Measurements from ENCODE around the gene ANKRD1.

ANKRD1 gene

GRCh38 chr10:90964781-90965465 lies 44.0 kb upstream of the ANKRD1 start:
- Histone ChIP-seq H2BK120ac (ENCODE audit: low read depth, low read length) (no peak overlapping the region), H3K9ac (ENCODE audit: low read depth, low read length, poor library complexity) (no peak overlapping the region), H2BK15ac (ENCODE audit: low read length) (no peak overlapping the region), H3K27ac (replicated peaks; ENCODE audit: low read length) (no peak overlapping the region), H2BK5ac (ENCODE audit: low read length) (no peak overlapping the region), H4K91ac (ENCODE audit: low read depth, low read length, poor library complexity) (no peak overlapping the region), H3K79me1 (ENCODE audit: low read depth, low read length) (no peaks in the 10 kb centered on the region), H3K9me3 (replicated peaks in 1 of 2; ENCODE audit: control insufficient read depth in 2 of 2, insufficient read depth in 1 of 2, low read depth in 1 of 2, low read length in 2 of 2) (no peaks in the 10 kb centered on the region), H3K4ac (ENCODE audit: low read length) (no peak overlapping the region), H3K4me1 (ENCODE audit: control insufficient read depth in 2 of 2, insufficient read depth in 1 of 2, low read depth in 1 of 2, low read length in 2 of 2) (peaks cover 0 to 6% of the 10 kb centered on the region in 2 donors), H3K4me2 (ENCODE audit: insufficient read depth, low read length, poor library complexity, severe bottlenecking) (no peak overlapping the region), H2AFZ (ENCODE audit: low read length) (no peak overlapping the region), H2BK12ac (ENCODE audit: low read length) (no peak overlapping the region), H3K18ac (ENCODE audit: low read length) (no peak overlapping the region), H3K23ac (ENCODE audit: low read depth, low read length, poor library complexity) (no peak overlapping the region), H3K27me3 (ENCODE audit: control insufficient read depth in 3 of 3, insufficient read depth in 3 of 3, low read depth in 1 of 3, low read length in 3 of 3) (peaks cover 0 to 4% (median 0%) of the 10 kb centered on the region in 3 experiments), H3K36me3 (replicated peaks in 1 of 2; ENCODE audit: control insufficient read depth in 2 of 2, insufficient read depth in 2 of 2, low read length in 2 of 2) (no peaks in the 10 kb centered on the region), H3K14ac (ENCODE audit: low read length) (no peak overlapping the region), H2AK5ac (ENCODE audit: low read depth, low read length) (no peak overlapping the region), H3K4me3 (ENCODE audit: low read length in 2 of 2) (no peak overlapping the region), H4K8ac (ENCODE audit: low read depth, low read length) (no peak overlapping the region)
- no peak for DNase-seq (ENCODE audit: low spot score)
- no CpG with 5 or more reads among the region's 1 CpG for WGBS, 2 donors (ENCODE audit: extremely low coverage in 2 of 2, insufficient read length in 2 of 2, insufficient replicate concordance in 1 of 2)

- no CpG with 5 or more reads among the region's 2 CpGs for WGBS, 2 donors (ENCODE audit: extremely low coverage in 2 of 2, insufficient read length in 2 of 2, insufficient replicate concordance in 1 of 2)
- Histone ChIP-seq H3K4me1 (ENCODE audit: control insufficient read depth in 2 of 2, insufficient read depth in 1 of 2, low read depth in 1 of 2, low read length in 2 of 2) (peaks cover 0 to under 1% of the 10 kb centered on the region in 2 donors), H2AK5ac (ENCODE audit: low read depth, low read length) (no peak overlapping the region)
These were observed 42.4 kb upstream of the ANKRD1 start for GRCh38 chr10:90963331-90963730.

DNA sequence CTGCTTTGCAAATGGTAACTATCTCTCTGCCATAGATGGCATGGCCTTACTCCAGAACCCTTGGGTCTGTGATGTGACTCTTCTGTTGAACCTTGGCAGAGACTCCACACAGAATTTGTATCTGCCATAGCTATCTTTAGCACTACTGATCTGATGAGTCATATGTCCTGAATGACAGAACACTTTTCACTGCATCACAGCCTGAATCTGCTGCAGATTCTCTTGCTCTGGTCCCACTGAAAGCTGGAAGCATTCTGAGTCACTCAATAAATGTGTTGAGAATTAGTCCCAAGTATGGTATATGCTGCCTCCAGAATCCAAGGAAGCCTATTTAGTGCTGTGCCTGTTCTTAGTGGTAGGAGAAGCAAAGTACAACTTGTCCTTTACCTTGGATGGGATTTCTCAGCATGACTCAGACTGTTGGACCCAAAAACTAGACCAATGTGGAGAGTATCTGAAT lies 39.5 kb upstream of the ANKRD1 start:
- Histone ChIP-seq H3K27me3 (ENCODE audit: control insufficient read depth in 3 of 3, insufficient read depth in 3 of 3, low read depth in 1 of 3, low read length in 3 of 3) (peaks cover 0 to 4% (median 0%) of the 10 kb centered on the region in 3 experiments), H3K4me1 (ENCODE audit: control insufficient read depth in 2 of 2, insufficient read depth in 1 of 2, low read depth in 1 of 2, low read length in 2 of 2) (no peaks in the 10 kb centered on the region), H3K9ac (ENCODE audit: low read depth, low read length, poor library complexity) (no peak overlapping the region), H4K8ac (ENCODE audit: low read depth, low read length) (no peak overlapping the region), H2AFZ (ENCODE audit: low read length) (no peak overlapping the region), H2BK5ac (ENCODE audit: low read length) (no peak overlapping the region), H3K4me2 (ENCODE audit: insufficient read depth, low read length, poor library complexity, severe bottlenecking) (no peak overlapping the region), H2BK120ac (ENCODE audit: low read depth, low read length) (no peak overlapping the region), H3K14ac (ENCODE audit: low read length) (no peak overlapping the region), H3K4me3 (ENCODE audit: low read length in 2 of 2) (no peak overlapping the region), H3K9me3 (replicated peaks in 1 of 2; ENCODE audit: control insufficient read depth in 2 of 2, insufficient read depth in 1 of 2, low read depth in 1 of 2, low read length in 2 of 2) (no peaks in the 10 kb centered on the region), H2AK5ac (ENCODE audit: low read depth, low read length) (no peak overlapping the region), H3K36me3 (replicated peaks in 1 of 2; ENCODE audit: control insufficient read depth in 2 of 2, insufficient read depth in 2 of 2, low read length in 2 of 2) (no peaks in the 10 kb centered on the region), H3K18ac (ENCODE audit: low read length) (no peak overlapping the region), H3K4ac (ENCODE audit: low read length) (no peak overlapping the region), H2BK15ac (ENCODE audit: low read length) (no peak overlapping the region), H3K27ac (replicated peaks; ENCODE audit: low read length) (no peak overlapping the region), H2BK12ac (ENCODE audit: low read length) (no peak overlapping the region), H3K79me1 (ENCODE audit: low read depth, low read length) (no peaks in the 10 kb centered on the region), H4K91ac (ENCODE audit: low read depth, low read length, poor library complexity) (no peak overlapping the region), H3K23ac (ENCODE audit: low read depth, low read length, poor library complexity) (no peak overlapping the region)
- DNase-seq (ENCODE audit: low spot score): no peak

More at GRCh38 chr10:90963331-90963730, 42.4 kb upstream of the ANKRD1 start:
- no peak overlapping the region for H3K18ac ChIP-seq (ENCODE audit: low read length)
- no peak overlapping the region for H3K27ac ChIP-seq (replicated peaks; ENCODE audit: low read length)
- H3K23ac ChIP-seq (ENCODE audit: low read depth, low read length, poor library complexity): no peak overlapping the region
- no peaks in the 10 kb centered on the region for H3K79me1 ChIP-seq (ENCODE audit: low read depth, low read length)
- no peak overlapping the region for H3K9ac ChIP-seq (ENCODE audit: low read depth, low read length, poor library complexity)
- H2AFZ ChIP-seq (ENCODE audit: low read length): no peak overlapping the region
- no peak overlapping the region for H4K91ac ChIP-seq (ENCODE audit: low read depth, low read length, poor library complexity)
- no peak overlapping the region for H2BK120ac ChIP-seq (ENCODE audit: low read depth, low read length)
- no peak overlapping the region for H3K14ac ChIP-seq (ENCODE audit: low read length)
- H3K27me3 ChIP-seq (ENCODE audit: control insufficient read depth in 3 of 3, insufficient read depth in 3 of 3, low read depth in 1 of 3, low read length in 3 of 3): peaks cover 0 to 8% (median 0%) of the 10 kb centered on the region in 3 experiments
- H3K4me2 ChIP-seq (ENCODE audit: insufficient read depth, low read length, poor library complexity, severe bottlenecking): no peak overlapping the region
- no peak overlapping the region for H3K4ac ChIP-seq (ENCODE audit: low read length)
- H2BK12ac ChIP-seq (ENCODE audit: low read length): no peak overlapping the region
- no peaks in the 10 kb centered on the region for H3K9me3 ChIP-seq (replicated peaks in 1 of 2; ENCODE audit: control insufficient read depth in 2 of 2, insufficient read depth in 1 of 2, low read depth in 1 of 2, low read length in 2 of 2)
- H3K4me3 ChIP-seq (ENCODE audit: low read length in 2 of 2): no peak overlapping the region
- no peaks in the 10 kb centered on the region for H3K36me3 ChIP-seq (replicated peaks in 1 of 2; ENCODE audit: control insufficient read depth in 2 of 2, insufficient read depth in 2 of 2, low read length in 2 of 2)
- no peak for DNase-seq (ENCODE audit: low spot score)
- H4K8ac ChIP-seq (ENCODE audit: low read depth, low read length): no peak overlapping the region
- H2BK5ac ChIP-seq (ENCODE audit: low read length): no peak overlapping the region
- no peak overlapping the region for H2BK15ac ChIP-seq (ENCODE audit: low read length)

- H3K27me3 ChIP-seq (ENCODE audit: control insufficient read depth in 3 of 3, insufficient read depth in 3 of 3, low read depth in 1 of 3, low read length in 3 of 3): peaks cover 0 to 4% (median 0%) of the 10 kb centered on the region in 3 experiments
- H2BK120ac ChIP-seq (ENCODE audit: low read depth, low read length): no peak overlapping the region
- H4K91ac ChIP-seq (ENCODE audit: low read depth, low read length, poor library complexity): no peak overlapping the region
- H3K14ac ChIP-seq (ENCODE audit: low read length): no peak overlapping the region
- H4K8ac ChIP-seq (ENCODE audit: low read depth, low read length): no peak overlapping the region
- WGBS, 2 donors (ENCODE audit: extremely low coverage in 2 of 2, insufficient read length in 2 of 2, insufficient replicate concordance in 1 of 2): no CpG with 5 or more reads among the region's 1 CpG
- no peak overlapping the region for H2BK5ac ChIP-seq (ENCODE audit: low read length)
- no peak overlapping the region for H2BK15ac ChIP-seq (ENCODE audit: low read length)
- H3K27ac ChIP-seq (replicated peaks; ENCODE audit: low read length): no peak overlapping the region
- no peaks in the 10 kb centered on the region for H3K9me3 ChIP-seq (replicated peaks in 1 of 2; ENCODE audit: control insufficient read depth in 2 of 2, insufficient read depth in 1 of 2, low read depth in 1 of 2, low read length in 2 of 2)
- H3K36me3 ChIP-seq (replicated peaks in 1 of 2; ENCODE audit: control insufficient read depth in 2 of 2, insufficient read depth in 2 of 2, low read length in 2 of 2): no peaks in the 10 kb centered on the region
- H3K79me1 ChIP-seq (ENCODE audit: low read depth, low read length): no peaks in the 10 kb centered on the region
- no peak overlapping the region for H2AK5ac ChIP-seq (ENCODE audit: low read depth, low read length)
- H3K9ac ChIP-seq (ENCODE audit: low read depth, low read length, poor library complexity): no peak overlapping the region
- no peak for DNase-seq (ENCODE audit: low spot score)
- H2AFZ ChIP-seq (ENCODE audit: low read length): no peak overlapping the region
- H2BK12ac ChIP-seq (ENCODE audit: low read length): no peak overlapping the region
- H3K4ac ChIP-seq (ENCODE audit: low read length): no peak overlapping the region
- H3K4me2 ChIP-seq (ENCODE audit: insufficient read depth, low read length, poor library complexity, severe bottlenecking): no peak overlapping the region
- H3K4me3 ChIP-seq (ENCODE audit: low read length in 2 of 2): no peak overlapping the region
- no peak overlapping the region for H3K18ac ChIP-seq (ENCODE audit: low read length)
- no peaks in the 10 kb centered on the region for H3K4me1 ChIP-seq (ENCODE audit: control insufficient read depth in 2 of 2, insufficient read depth in 1 of 2, low read depth in 1 of 2, low read length in 2 of 2)
- H3K23ac ChIP-seq (ENCODE audit: low read depth, low read length, poor library complexity): no peak overlapping the region
These were observed 38.9 kb upstream of the ANKRD1 start for GRCh38 chr10:90959826-90960225.

Data from neuronal stem cell (in vitro differentiated cells).